ENCODE measurements around the gene DCST1.

DCST1 gene

GRCh38 chr1:155010211-155010918 is 23.3 kb upstream of the DCST1 start:
- no peak overlapping the region for H3K4me3 ChIP-seq (ENCODE audit: low read depth, low read length)
- no peak for TF ChIP-seq CTCF (IDR thresholded peaks at IDR 0.05; ENCODE audit: insufficient read depth, low read depth, low read length, missing control alignments)
- no peak for DNase-seq (ENCODE audit: low read depth)

- TF ChIP-seq CTCF (IDR thresholded peaks at IDR 0.05; ENCODE audit: insufficient read depth, low read depth, low read length, missing control alignments): no peak
- DNase-seq (ENCODE audit: low read depth): no peak
- H3K4me3 ChIP-seq (ENCODE audit: low read depth, low read length): no peak overlapping the region
These were observed 22.6 kb upstream of the DCST1 start for GRCh38 chr1:155011004-155011416.

- no peak for TF ChIP-seq CTCF (IDR thresholded peaks at IDR 0.05; ENCODE audit: insufficient read depth, low read depth, low read length, missing control alignments)
- no peak for DNase-seq (ENCODE audit: low read depth)
- no peak overlapping the region for H3K4me3 ChIP-seq (ENCODE audit: low read depth, low read length)
These were observed 22.1 kb upstream of the DCST1 start for GRCh38 chr1:155011437-155012025.

- TF ChIP-seq CTCF (IDR thresholded peaks at IDR 0.05; ENCODE audit: insufficient read depth, low read depth, low read length, missing control alignments): no peak
- DNase-seq (ENCODE audit: low read depth): no peak
- no peak overlapping the region for H3K4me3 ChIP-seq (ENCODE audit: low read depth, low read length)
These were observed 21.5 kb upstream of the DCST1 start for GRCh38 chr1:155012026-155012546.

- no peak for DNase-seq (ENCODE audit: low read depth)
- H3K4me3 ChIP-seq (ENCODE audit: low read depth, low read length): no peak overlapping the region
- TF ChIP-seq CTCF (IDR thresholded peaks at IDR 0.05; ENCODE audit: insufficient read depth, low read depth, low read length, missing control alignments): no peak
These were observed 20.6 kb upstream of the DCST1 start for GRCh38 chr1:155012776-155013602.

DNA sequence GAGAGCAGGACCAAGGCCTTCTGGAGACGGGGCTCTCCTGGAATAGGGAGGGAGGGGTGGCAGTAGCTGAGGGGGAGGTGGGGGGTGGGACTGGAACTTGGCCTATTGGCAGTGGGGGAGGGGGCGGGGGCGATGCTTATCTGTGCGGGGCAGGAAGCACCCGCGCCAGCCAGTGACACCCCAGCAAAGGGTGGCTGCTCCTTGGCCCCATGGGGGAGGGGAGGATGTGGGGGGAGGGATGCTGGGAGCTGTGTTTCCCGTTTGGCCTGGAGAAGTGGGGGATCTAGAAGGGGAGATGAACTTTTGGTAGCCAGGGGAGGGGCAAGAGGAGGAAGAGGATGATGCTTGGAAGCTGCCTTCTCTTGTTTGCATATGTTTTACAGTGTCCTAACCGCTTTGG is 20.0 kb upstream of the DCST1 start:
- no peak for DNase-seq (ENCODE audit: low read depth)
- TF ChIP-seq CTCF (IDR thresholded peaks at IDR 0.05; ENCODE audit: insufficient read depth, low read depth, low read length, missing control alignments): no peak
- H3K4me3 ChIP-seq (ENCODE audit: low read depth, low read length): no peak overlapping the region
